HCT116 (cell line): ENCODE results near the gene CRHR2.

Source experiments
- ATF3 ChIP-seq: IDR thresholded peaks from 2 replicates; pipeline ENCODE4 v1.6.1; 2012
- CTCF ChIP-seq, 3 experiments: fragments of 200-600 bp in 1 of 3; sonication (generic) in 1 of 3; IDR thresholded peaks in 2 of 3; conservative IDR thresholded peaks in 1 of 3; 2 replicates each; pipeline ENCODE4 v1.5.1; 2012 to 2017; ENCODE audit warnings: low read depth in 2 of 3, low read length in 2 of 3, antibody characterized with exemption in 1 of 3, borderline replicate concordance in 1 of 3, control low read depth in 1 of 3, mild to moderate bottlenecking in 1 of 3, mixed read lengths in 1 of 3, mixed run types in 1 of 3, moderate library complexity in 1 of 3; ENCODE audit not compliant: insufficient read depth in 1 of 3
- ELF1 ChIP-seq: IDR thresholded peaks from 2 replicates; pipeline ENCODE4 v1.6.1; 2012; ENCODE audit warnings: low read depth, borderline replicate concordance
- EZH2 ChIP-seq: fragments of 200-600 bp; sonication (generic); IDR thresholded peaks from 2 replicates; pipeline ENCODE4 v1.6.1; 2017; ENCODE audit warnings: antibody characterized with exemption, mixed run types
- EZH2phosphoT487 ChIP-seq: fragments of 200-600 bp; IDR thresholded peaks from 2 replicates; pipeline ENCODE4 v1.6.1; 2018; ENCODE audit warnings: antibody characterized with exemption, borderline replicate concordance
- POLR2A ChIP-seq: IDR thresholded peaks from 2 replicates; pipeline ENCODE4 v1.7.0; 2011; ENCODE audit warnings: borderline replicate concordance; ENCODE audit not compliant: insufficient read depth, insufficient read length; ENCODE audit errors: extremely low read depth
- POLR2AphosphoS5 ChIP-seq: IDR thresholded peaks from 2 replicates; pipeline ENCODE4 v1.6.1; 2011; ENCODE audit warnings: mild to moderate bottlenecking, low read depth, low read length, moderate library complexity
- RAD21 ChIP-seq: IDR thresholded peaks from 2 replicates; pipeline ENCODE4 v1.6.1; 2012; ENCODE audit warnings: low read depth, mild to moderate bottlenecking
- SIN3A ChIP-seq: IDR thresholded peaks from 2 replicates; pipeline ENCODE4 v1.6.1; 2012; ENCODE audit warnings: low read depth

- TF ChIP-seq ELF1 (no peak), RAD21 (no peak), SIN3A (no peak), POLR2A (no peak), EZH2phosphoT487 (no peak), EZH2 (no peak), CTCF (IDR thresholded peaks at IDR 0.05 in 2 of 3, conservative IDR thresholded peaks at IDR 0.05 in 1 of 3; ENCODE audit: borderline replicate concordance in 1 of 3, insufficient read depth in 1 of 3, low read depth in 2 of 3, low read length in 2 of 3) (no peak), ATF3 (no peak), POLR2AphosphoS5 (no peak)
Measured at GRCh38 chr7:30714129-30714528, 31.9 kb upstream of the CRHR2 start.
